A549 (cell line): Measurements from ENCODE around the gene KRTAP10-2. TPM values are rescaled to one million over a fixed set of nuclear protein-coding genes. Genes with fewer than 3 reads are reported as not detected.

ENCODE experiments used
- ATAC-seq, 2 experiments: fragments of 200-7000 bp in 1 of 2; fragments of >200 bp in 1 of 2; cut with Nextera tagmentation in 1 of 2; cut with Tn5 transposase in 1 of 2; 3 replicates each; pipeline versions ENCODE4 v1.8.0 to v1.9.1; 2018 to 2020; ENCODE audit warnings: mild to moderate bottlenecking in 1 of 2, moderate library complexity in 1 of 2
- CTCF ChIA-PET: fragments of 300-600 bp; sonication (Branson Sonifier 250); formaldehyde crosslinking; extraction: SDS; loops from one replicate; lab custom pipeline; 2021; ENCODE audit warnings: antibody characterized with exemption, inconsistent platforms; lab: Yijun Ruan, JAX
- POLR2A ChIA-PET: fragments of 350-600 bp; formaldehyde crosslinking; extraction: SDS; loops from one replicate; lab custom pipeline; 2021; ENCODE audit warnings: antibody characterized with exemption, inconsistent platforms; lab: Yijun Ruan, JAX
- DNase-seq, 2 experiments: peaks; one replicate each; pipeline versions ENCODE4 v3.0.0 to v3.0.0-alpha.2; 2011 to 2016; ENCODE audit warnings: low read depth in 1 of 2, low spot score in 1 of 2
- FAIRE-seq: peaks from 2 replicates; lab custom pipeline; 2011; peaks lifted over from hg19 to GRCh38; lab: Jason Lieb, UNC
- H3K27ac ChIP-seq, 2 experiments: fragments of >200 bp; sonication (Bioruptor Twin); formaldehyde crosslinking; 3 replicates each; pipeline ENCODE4 v1.5.1; 2016 to 2017
- H3K4me1 ChIP-seq: fragments of >200 bp; sonication (Bioruptor Twin); formaldehyde crosslinking; 3 replicates; pipeline ENCODE4 v1.6.1; 2016
- H3K4me2 ChIP-seq: fragments of >200 bp; sonication (Bioruptor Twin); formaldehyde crosslinking; 3 replicates; pipeline ENCODE4 v1.6.1; 2016
- H3K4me3 ChIP-seq: fragments of >200 bp; sonication (Bioruptor Twin); formaldehyde crosslinking; 3 replicates; pipeline ENCODE4 v1.5.1; 2016
- H3K9me3 ChIP-seq: fragments of >200 bp; sonication (Bioruptor Twin); formaldehyde crosslinking; 3 replicates; pipeline ENCODE4 v1.6.1; 2016
- ATOH8 ChIP-seq: fragments of 250-450 bp; sonication (Bioruptor Pico); IDR thresholded peaks from 2 replicates; pipeline ENCODE4 v1.5.0; 2020; ENCODE audit warnings: low read depth, mild to moderate bottlenecking, moderate library complexity
- CBX2 ChIP-seq: fragments of 200-600 bp; sonication (generic); IDR thresholded peaks from 2 replicates; pipeline ENCODE4 v1.6.1; 2016; ENCODE audit warnings: low read depth, mild to moderate bottlenecking, borderline replicate concordance
- CEBPB ChIP-seq, 2 experiments: fragments of >200 bp in 1 of 2; sonication (Bioruptor Twin) in 1 of 2; formaldehyde crosslinking in 1 of 2; IDR thresholded peaks; 2 replicates each; pipeline ENCODE4 v1.6.1; 2012 to 2016
- E2F6 ChIP-seq: IDR thresholded peaks from 2 replicates; pipeline ENCODE4 v1.6.1; 2012; ENCODE audit warnings: low read depth, borderline replicate concordance
- EP300 ChIP-seq, 2 experiments: fragments of >200 bp; sonication (Bioruptor Twin); formaldehyde crosslinking; IDR thresholded peaks; 2 replicates in 1 of 2; 3 replicates in 1 of 2; pipeline ENCODE4 v1.6.1; 2016 to 2017
- GATA3 ChIP-seq: IDR thresholded peaks from 2 replicates; pipeline ENCODE4 v1.6.1; 2012; ENCODE audit warnings: borderline replicate concordance
- HDAC2 ChIP-seq: fragments of 200-600 bp; sonication (generic); IDR thresholded peaks from 2 replicates; pipeline ENCODE4 v1.6.1; 2016
- HMGXB4 ChIP-seq: fragments of 250-450 bp; sonication (Bioruptor Pico); IDR thresholded peaks from 2 replicates; pipeline ENCODE4 v1.5.0; 2021; ENCODE audit warnings: mild to moderate bottlenecking, moderate library complexity, borderline replicate concordance
- JUN ChIP-seq, 2 experiments: fragments of >200 bp; sonication (Bioruptor Twin); formaldehyde crosslinking; IDR thresholded peaks; 2 replicates in 1 of 2; 3 replicates in 1 of 2; pipeline ENCODE4 v1.6.1; 2016 to 2017
- JUNB ChIP-seq: fragments of >200 bp; sonication (Bioruptor Twin); formaldehyde crosslinking; IDR thresholded peaks from 2 replicates; pipeline ENCODE4 v1.6.1; 2016
- MAFK ChIP-seq: fragments of 450-650 bp; IDR thresholded peaks from 2 replicates; pipeline ENCODE4 v1.6.1; 2014; ENCODE audit not compliant: partially characterized antibody
- PBX3 ChIP-seq: IDR thresholded peaks from 2 replicates; pipeline ENCODE4 v1.6.1; 2012
- PHF8 ChIP-seq: fragments of 200-600 bp; sonication (generic); IDR thresholded peaks from 2 replicates; pipeline ENCODE4 v1.6.1; 2016; ENCODE audit warnings: low read depth, mild to moderate bottlenecking, antibody characterized with exemption, moderate library complexity, borderline replicate concordance
- RARB ChIP-seq: fragments of 250-450 bp; sonication (Bioruptor Pico); IDR thresholded peaks from 2 replicates; pipeline ENCODE4 v1.8.0; 2021; ENCODE audit warnings: mild to moderate bottlenecking, moderate library complexity
- RCOR1 ChIP-seq: fragments of 150-350 bp; IDR thresholded peaks from 2 replicates; pipeline ENCODE4 v1.6.1; 2014; ENCODE audit warnings: antibody characterized with exemption, low read length, low read depth
- REST ChIP-seq: fragments of 200-600 bp; sonication (generic); IDR thresholded peaks from 2 replicates; pipeline ENCODE4 v1.6.1; 2016; ENCODE audit warnings: antibody characterized with exemption, mild to moderate bottlenecking, moderate library complexity
- TP53 ChIP-seq: fragments of 250-450 bp; sonication (Bioruptor Pico); IDR thresholded peaks from 2 replicates; pipeline ENCODE4 v1.5.0; 2021; ENCODE audit warnings: mild to moderate bottlenecking, moderate library complexity
- USF2 ChIP-seq: fragments of 450-650 bp; IDR thresholded peaks from 2 replicates; pipeline ENCODE4 v1.6.1; 2014; ENCODE audit warnings: antibody characterized with exemption
- ZNF302 ChIP-seq: fragments of 250-450 bp; sonication (Bioruptor Pico); IDR thresholded peaks from 2 replicates; pipeline ENCODE4 v1.9.0; 2021; ENCODE audit warnings: inconsistent platforms, mild to moderate bottlenecking, moderate library complexity
- ZSCAN20 ChIP-seq: fragments of 250-450 bp; sonication (Bioruptor Pico); IDR thresholded peaks from 2 replicates; pipeline ENCODE4 v1.8.0; 2022; ENCODE audit warnings: mild to moderate bottlenecking, moderate library complexity
- WGBS: methylation state at CpG from one replicate; pipeline ENCODE4 v1.1.6; 2017; ENCODE audit errors: missing lambda C conversion rate; 5-methylcytosine and 5-hydroxymethylcytosine counted together
- polyA plus RNA-seq, 4 experiments: library from polyadenylated mRNA; depleted of rRNA in 3 of 4; stranded (reverse); fragments of >200 nt; fragmentation: RNase III in 1 of 4; extraction: RNeasy Plus Mini Kit Qiagen cat#74134 plus additional on column Dnase treatment in 1 of 4; gene quantifications; 2 replicates in 3 of 4; 3 replicates in 1 of 4; pipeline ENCODE4 v1.2.3, GENCODE V29; 2011 to 2017

The KRTAP10-2 gene
- polyA plus RNA-seq, 2 of the 4 experiments (the other 2 are of a cell fraction), result not detected

- Histone ChIP-seq H3K4me3 (no peak overlapping the region), H3K4me2 (no peak overlapping the region), H3K4me1 (no peaks in the 10 kb centered on the region), H3K9me3 (no peaks in the 10 kb centered on the region), H3K27ac (no peak overlapping the region)
- no peak for TF ChIP-seq CBX2
- no peak for TF ChIP-seq JUN (IDR thresholded peaks at IDR 0.05)
- TF ChIP-seq CEBPB (IDR thresholded peaks at IDR 0.05), result no peak
- no peak for TF ChIP-seq ZNF302
- no peak for TF ChIP-seq RCOR1
- TF ChIP-seq E2F6, result no peak
- TF ChIP-seq TP53, result no peak
- TF ChIP-seq ZSCAN20 (CRISPR knock-in tag), result no peak
- TF ChIP-seq RARB (CRISPR knock-in tag), result no peak
- no peak for TF ChIP-seq JUNB
- TF ChIP-seq EP300 (IDR thresholded peaks at IDR 0.05), result no peak
- TF ChIP-seq ATOH8 (CRISPR knock-in tag), result no peak
- no peak for TF ChIP-seq HMGXB4 (CRISPR knock-in tag)
- TF ChIP-seq HDAC2, result no peak
- no peak for TF ChIP-seq GATA3
- TF ChIP-seq USF2, result no peak
- no peak for TF ChIP-seq REST
- TF ChIP-seq PHF8, result no peak
- TF ChIP-seq MAFK, result no peak
- no peak for TF ChIP-seq PBX3
- CTCF ChIA-PET, result interaction anchor here (1.7 kb wide), 1 partner anchor 11 kb away, joined by 4 read pairs; no protein-coding TSS in a partner anchor
- 94% methylated on average over 8 of the region's 22 CpGs for WGBS
- FAIRE-seq (no peak), DNase-seq (no peak), ATAC-seq (no peak)
- POLR2A ChIA-PET, result no interaction called here
These were observed 29.9 kb downstream of the KRTAP10-2 start for GRCh38 chr21:44521301-44521927.
